Measurements from ENCODE around the gene CMTM7.

- TF ChIP-seq, protein P1, sequence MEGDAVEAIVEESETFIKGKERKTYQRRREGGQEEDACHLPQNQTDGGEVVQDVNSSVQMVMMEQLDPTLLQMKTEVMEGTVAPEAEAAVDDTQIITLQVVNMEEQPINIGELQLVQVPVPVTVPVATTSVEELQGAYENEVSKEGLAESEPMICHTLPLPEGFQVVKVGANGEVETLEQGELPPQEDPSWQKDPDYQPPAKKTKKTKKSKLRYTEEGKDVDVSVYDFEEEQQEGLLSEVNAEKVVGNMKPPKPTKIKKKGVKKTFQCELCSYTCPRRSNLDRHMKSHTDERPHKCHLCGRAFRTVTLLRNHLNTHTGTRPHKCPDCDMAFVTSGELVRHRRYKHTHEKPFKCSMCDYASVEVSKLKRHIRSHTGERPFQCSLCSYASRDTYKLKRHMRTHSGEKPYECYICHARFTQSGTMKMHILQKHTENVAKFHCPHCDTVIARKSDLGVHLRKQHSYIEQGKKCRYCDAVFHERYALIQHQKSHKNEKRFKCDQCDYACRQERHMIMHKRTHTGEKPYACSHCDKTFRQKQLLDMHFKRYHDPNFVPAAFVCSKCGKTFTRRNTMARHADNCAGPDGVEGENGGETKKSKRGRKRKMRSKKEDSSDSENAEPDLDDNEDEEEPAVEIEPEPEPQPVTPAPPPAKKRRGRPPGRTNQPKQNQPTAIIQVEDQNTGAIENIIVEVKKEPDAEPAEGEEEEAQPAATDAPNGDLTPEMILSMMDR (IDR thresholded peaks at IDR 0.05; ENCODE audit: control extremely low read depth in 1 of 3, insufficient read depth in 1 of 3, low read depth in 1 of 3, low read length in 3 of 3), result no peak
- TF ChIP-seq SIRT6 (IDR thresholded peaks at IDR 0.05; ENCODE audit: low read length), result no peak
These were observed 31.9 kb downstream of the CMTM7 start for GRCh38 chr3:32423534-32423933.
